Smooth muscle cell (in vitro differentiated cells): ENCODE measurements around the gene CMTM8. TPM values are rescaled to one million over a fixed set of nuclear protein-coding genes. Genes with fewer than 3 reads are reported as not detected.

Source experiments
- DNase-seq: peaks from one replicate; lab custom pipeline; 2025; ENCODE audit not compliant: unreplicated experiment; lab: John Stamatoyannopoulos, UW
- H2AFZ ChIP-seq: fragments of 200-600 bp; sonication (generic); 2 replicates; pipeline ENCODE4 v1.6.0; 2016; ENCODE audit warnings: antibody characterized with exemption, low read depth, mild to moderate bottlenecking
- H3F3A ChIP-seq: fragments of 200-600 bp; sonication (generic); 2 replicates; pipeline ENCODE4 v1.6.0; 2017; ENCODE audit warnings: antibody characterized with exemption, low read depth
- H3K27ac ChIP-seq: fragments of 200-600 bp; sonication (generic); 2 replicates; pipeline ENCODE4 v1.5.1; 2016; ENCODE audit warnings: low read depth, mild to moderate bottlenecking
- H3K27me3 ChIP-seq: fragments of 200-600 bp; sonication (generic); 2 replicates; pipeline ENCODE4 v1.6.1; 2016; ENCODE audit warnings: low read depth, mild to moderate bottlenecking
- H3K36me3 ChIP-seq: fragments of 200-600 bp; sonication (generic); 2 replicates; pipeline ENCODE4 v1.5.1; 2016; ENCODE audit warnings: low read depth
- H3K4me1 ChIP-seq: fragments of 200-600 bp; sonication (generic); 2 replicates; pipeline ENCODE4 v1.5.1; 2016; ENCODE audit warnings: low read depth
- H3K4me2 ChIP-seq: fragments of 200-600 bp; sonication (generic); 2 replicates; pipeline ENCODE4 v1.6.0; 2016; ENCODE audit warnings: mild to moderate bottlenecking
- H3K4me3 ChIP-seq: fragments of 200-600 bp; sonication (generic); 2 replicates; pipeline ENCODE4 v1.5.1; 2016; ENCODE audit warnings: mild to moderate bottlenecking
- H3K79me2 ChIP-seq: fragments of 200-600 bp; sonication (generic); 2 replicates; pipeline ENCODE4 v1.6.0; 2016; ENCODE audit warnings: low read depth, mild to moderate bottlenecking
- H3K9ac ChIP-seq: fragments of 200-600 bp; sonication (generic); 2 replicates; pipeline ENCODE4 v1.6.0; 2016; ENCODE audit warnings: low read depth
- H3K9me3 ChIP-seq: fragments of 200-600 bp; sonication (generic); replicated peaks from 2 replicates; pipeline ENCODE4 v1.5.1; 2016; ENCODE audit warnings: low read depth
- H4K20me1 ChIP-seq: fragments of 200-600 bp; sonication (generic); 2 replicates; pipeline ENCODE4 v1.6.0; 2016; ENCODE audit warnings: low read depth
- CTCF ChIP-seq: fragments of 200-600 bp; sonication (generic); IDR thresholded peaks from 2 replicates; pipeline ENCODE4 v1.5.1; 2017; ENCODE audit warnings: borderline replicate concordance, mild to moderate bottlenecking, antibody characterized with exemption; ENCODE audit not compliant: insufficient read depth, poor library complexity, severe bottlenecking
- WGBS: methylation state at CpG from one replicate; pipeline ENCODE4 v1.1.7; 2016; ENCODE audit warnings: low lambda C conversion rate; 5-methylcytosine and 5-hydroxymethylcytosine counted together
- polyA plus RNA-seq: library from polyadenylated mRNA; unstranded; fragments of >200 nt; fragmentation: Nextera tagmentation; extraction: Ambion mirVana; gene quantifications from 2 replicates; pipeline ENCODE4 v1.2.1, GENCODE V29; 2016
- total RNA-seq: library from RNA; depleted of rRNA; stranded (reverse); fragments of >200 nt; gene quantifications from 2 replicates; pipeline ENCODE4 v1.2.3, GENCODE V29; 2014

CMTM8 gene
- total and polyA plus RNA-seq, 2 experiments from 2014 or later = 1.9 TPM

GRCh38 chr3:32293903-32294302, 55.4 kb downstream of the CMTM8 start:
- TF ChIP-seq CTCF = no peak
- Histone ChIP-seq H3K27me3 (no peaks in the 10 kb centered on the region), H3K27ac (no peak overlapping the region), H4K20me1 (no peaks in the 10 kb centered on the region), H3F3A (no peaks in the 10 kb centered on the region), H3K79me2 (no peaks in the 10 kb centered on the region), H3K36me3 (no peaks in the 10 kb centered on the region), H2AFZ (no peak overlapping the region), H3K4me1 (no peaks in the 10 kb centered on the region), H3K4me2 (no peak overlapping the region), H3K4me3 (no peak overlapping the region), H3K9ac (no peak overlapping the region), H3K9me3 (no peaks in the 10 kb centered on the region)
- DNase-seq = no peak
- 83% methylated on average over 3 of the region's 3 CpGs for WGBS

GRCh38 chr3:32296251-32297204, 58.0 kb downstream of the CMTM8 start:
- no peak overlapping the region for H3K27ac ChIP-seq
- WGBS = 31% methylated on average over 8 of the region's 8 CpGs
- peak overlapping the region; percentile 68 for H3K4me2 ChIP-seq
- DNase-seq = peak; percentile 6
- H3K4me3 ChIP-seq = no peak overlapping the region
- H3K4me1 ChIP-seq = no peaks in the 10 kb centered on the region
- no peaks in the 10 kb centered on the region for H3F3A ChIP-seq
- no peaks in the 10 kb centered on the region for H3K27me3 ChIP-seq
- H2AFZ ChIP-seq = peak overlapping the region; percentile 57
- H3K36me3 ChIP-seq = no peaks in the 10 kb centered on the region
- H3K79me2 ChIP-seq = no peaks in the 10 kb centered on the region
- TF ChIP-seq CTCF = peak; percentile 84
- no peaks in the 10 kb centered on the region for H4K20me1 ChIP-seq
- no peak overlapping the region for H3K9ac ChIP-seq
- no peaks in the 10 kb centered on the region for H3K9me3 ChIP-seq

GRCh38 chr3:32297366-32297765, 58.9 kb downstream of the CMTM8 start:
- WGBS = 80% methylated on average over 5 of the region's 5 CpGs
- H3K4me2 ChIP-seq = no peak overlapping the region
- H4K20me1 ChIP-seq = no peaks in the 10 kb centered on the region
- no peak for DNase-seq
- no peak overlapping the region for H3K9ac ChIP-seq
- H3K9me3 ChIP-seq = no peaks in the 10 kb centered on the region
- no peaks in the 10 kb centered on the region for H3K79me2 ChIP-seq
- H3F3A ChIP-seq = no peaks in the 10 kb centered on the region
- TF ChIP-seq CTCF = no peak
- H3K36me3 ChIP-seq = no peaks in the 10 kb centered on the region
- H3K27ac ChIP-seq = no peak overlapping the region
- H3K27me3 ChIP-seq = no peaks in the 10 kb centered on the region
- no peak overlapping the region for H3K4me3 ChIP-seq
- no peaks in the 10 kb centered on the region for H3K4me1 ChIP-seq
- no peak overlapping the region for H2AFZ ChIP-seq
